IPS-15b (cell line): ENCODE results near the gene ABCB4.
"Not testable (repeated sequence)": the region's sequence is repeated elsewhere in the genome, so short reads cannot be mapped to it uniquely, and the experiment has no call there.

ENCODE experiments used
- H3K27me3 ChIP-seq: one replicate; pipeline ENCODE4 v1.6.1; 2013; ENCODE audit warnings: low read length; ENCODE audit not compliant: control insufficient read depth, insufficient read depth
- H3K36me3 ChIP-seq: one replicate; pipeline ENCODE4 v1.6.1; 2013; ENCODE audit warnings: low read length; ENCODE audit not compliant: control insufficient read depth, insufficient read depth
- H3K4me1 ChIP-seq: one replicate; pipeline ENCODE4 v1.6.1; 2013; ENCODE audit warnings: mild to moderate bottlenecking, low read length; ENCODE audit not compliant: control insufficient read depth, insufficient read depth
- H3K4me3 ChIP-seq: one replicate; pipeline ENCODE4 v1.5.1; 2013; ENCODE audit warnings: low read depth, low read length
- H3K9ac ChIP-seq: one replicate; pipeline ENCODE4 v1.6.1; 2013; ENCODE audit warnings: low read depth, mild to moderate bottlenecking, low read length
- H3K9me3 ChIP-seq: one replicate; pipeline ENCODE4 v1.6.1; 2013; ENCODE audit warnings: mild to moderate bottlenecking, low read length; ENCODE audit not compliant: control insufficient read depth, insufficient read depth

The ABCB4 gene

GRCh38 chr7:87474533-87475358, 734 bp downstream of the ABCB4 start:
- H3K9ac ChIP-seq: no peak overlapping the region
- peak overlapping the region; percentile 63 for H3K4me3 ChIP-seq

GRCh38 chr7:87473986-87474385, 1.5 kb downstream of the ABCB4 start:
- no peaks in the 10 kb centered on the region for H3K9me3 ChIP-seq
- no peaks in the 10 kb centered on the region for H3K36me3 ChIP-seq
- H3K4me1 ChIP-seq: peaks cover 7% of the 10 kb centered on the region
- peaks cover 43% of the 10 kb centered on the region for H3K27me3 ChIP-seq
- H3K4me3 ChIP-seq: no peak overlapping the region
- no peak overlapping the region for H3K9ac ChIP-seq

More at GRCh38 chr7:87474533-87475358, 734 bp downstream of the ABCB4 start:
- Histone ChIP-seq H3K4me1 (peaks cover 7% of the 10 kb centered on the region), H3K27me3 (peaks cover 43% of the 10 kb centered on the region), H3K36me3 (no peaks in the 10 kb centered on the region), H3K9me3 (no peaks in the 10 kb centered on the region)

- H3K9ac ChIP-seq: no peak overlapping the region
- H3K36me3 ChIP-seq: no peaks in the 10 kb centered on the region
- peaks cover 7% of the 10 kb centered on the region for H3K4me1 ChIP-seq
- no peak overlapping the region for H3K4me3 ChIP-seq
- no peaks in the 10 kb centered on the region for H3K9me3 ChIP-seq
- H3K27me3 ChIP-seq: peaks cover 43% of the 10 kb centered on the region
Measured at GRCh38 chr7:87473192-87473591, 2.3 kb downstream of the ABCB4 start.

- no peak overlapping the region for H3K9ac ChIP-seq
Measured at GRCh38 chr7:87471473-87471872, 4.0 kb downstream of the ABCB4 start.

GRCh38 chr7:87469204-87469603, 6.3 kb downstream of the ABCB4 start:
- H3K4me1 ChIP-seq, H3K36me3 ChIP-seq, H3K4me3 ChIP-seq, H3K9me3 ChIP-seq, H3K9ac ChIP-seq: not testable (repeated sequence)
- peaks cover 10% of the 10 kb centered on the region for H3K27me3 ChIP-seq

More at GRCh38 chr7:87471473-87471872, 4.0 kb downstream of the ABCB4 start:
- Histone ChIP-seq H3K4me3 (no peak overlapping the region), H3K36me3 (no peaks in the 10 kb centered on the region), H3K9me3 (no peaks in the 10 kb centered on the region), H3K4me1 (peaks cover 7% of the 10 kb centered on the region), H3K27me3 (peaks cover 30% of the 10 kb centered on the region)

- H3K4me1 ChIP-seq, H3K36me3 ChIP-seq, H3K9me3 ChIP-seq, H3K27me3 ChIP-seq, H3K9ac ChIP-seq: not testable (repeated sequence)
- H3K4me3 ChIP-seq: peak overlapping the region; percentile 60
Measured at GRCh38 chr7:87465534-87465880, 10.0 kb downstream of the ABCB4 start.

- not testable (repeated sequence) for H3K36me3 ChIP-seq, H3K9me3 ChIP-seq, H3K27me3 ChIP-seq, H3K4me1 ChIP-seq
- H3K9ac ChIP-seq: peak overlapping the region; percentile 47
- H3K4me3 ChIP-seq: peak overlapping the region; percentile 60
Measured at GRCh38 chr7:87464830-87465533, 10.5 kb downstream of the ABCB4 start.

- H3K27me3 ChIP-seq: no peaks in the 10 kb centered on the region
- no peaks in the 10 kb centered on the region for H3K36me3 ChIP-seq
- no peak overlapping the region for H3K4me3 ChIP-seq
- H3K9ac ChIP-seq: no peak overlapping the region
- H3K4me1 ChIP-seq: peaks cover 5% of the 10 kb centered on the region
- no peaks in the 10 kb centered on the region for H3K9me3 ChIP-seq
Measured at GRCh38 chr7:87463982-87464381, 11.5 kb downstream of the ABCB4 start.

- not testable (repeated sequence) for H3K27me3 ChIP-seq, H3K36me3 ChIP-seq, H3K4me1 ChIP-seq, H3K9me3 ChIP-seq, H3K9ac ChIP-seq, H3K4me3 ChIP-seq
Measured at GRCh38 chr7:87460444-87460843, 15.0 kb downstream of the ABCB4 start.

- Histone ChIP-seq H3K9ac (no peak overlapping the region), H3K27me3 (no peaks in the 10 kb centered on the region), H3K4me1 (peaks cover 5% of the 10 kb centered on the region), H3K4me3 (no peak overlapping the region), H3K9me3 (no peaks in the 10 kb centered on the region), H3K36me3 (no peaks in the 10 kb centered on the region)
Measured at GRCh38 chr7:87459941-87460340, 15.5 kb downstream of the ABCB4 start.

GRCh38 chr7:87458148-87458547, 17.3 kb downstream of the ABCB4 start:
- no peak overlapping the region for H3K4me3 ChIP-seq
- H3K4me1 ChIP-seq: no peaks in the 10 kb centered on the region
- H3K9ac ChIP-seq: no peak overlapping the region
- no peaks in the 10 kb centered on the region for H3K9me3 ChIP-seq
- no peaks in the 10 kb centered on the region for H3K36me3 ChIP-seq
- no peaks in the 10 kb centered on the region for H3K27me3 ChIP-seq

- Histone ChIP-seq H3K4me1 (no peaks in the 10 kb centered on the region), H3K4me3 (no peak overlapping the region), H3K36me3 (no peaks in the 10 kb centered on the region), H3K9ac (no peak overlapping the region), H3K27me3 (no peaks in the 10 kb centered on the region), H3K9me3 (no peaks in the 10 kb centered on the region)
Measured at GRCh38 chr7:87456247-87456646, 19.2 kb downstream of the ABCB4 start.
